Cardiac muscle cell (in vitro differentiated cells and primary cell): ENCODE results near the gene CNTNAP2. TPM values are rescaled to one million over a fixed set of nuclear protein-coding genes. Genes with fewer than 3 reads are reported as not detected.

Experiments used
- DNase-seq, 2 donors: peaks; one replicate each; pipeline versions ENCODE4 v3.0.0 to v3.0.0-alpha.2; 2010 to 2017; ENCODE audit warnings: low read depth in 1 of 2, low spot score in 1 of 2
- H3K27ac ChIP-seq: fragments of 200-600 bp; sonication (generic); 2 replicates; pipeline ENCODE4 v1.5.1; 2016
- H3K27me3 ChIP-seq: fragments of 200-600 bp; sonication (generic); 2 replicates; pipeline ENCODE4 v1.6.0; 2016; ENCODE audit warnings: control low read depth
- H3K36me3 ChIP-seq: fragments of 200-600 bp; sonication (generic); 2 replicates; pipeline ENCODE4 v1.5.1; 2016; ENCODE audit warnings: control low read depth
- H3K4me1 ChIP-seq: fragments of 200-600 bp; sonication (generic); 2 replicates; pipeline ENCODE4 v1.8.1; 2017; ENCODE audit warnings: low read depth, mild to moderate bottlenecking, mixed run types
- H3K4me3 ChIP-seq: fragments of 200-600 bp; sonication (generic); 2 replicates; pipeline ENCODE4 v1.5.1; 2016; ENCODE audit warnings: mild to moderate bottlenecking
- H3K9me3 ChIP-seq: fragments of 200-600 bp; sonication (generic); 2 replicates; pipeline ENCODE4 v1.5.1; 2017; ENCODE audit warnings: low read depth, mild to moderate bottlenecking, control low read depth
- polyA plus RNA-seq: library from polyadenylated mRNA; unstranded; fragments of >200 nt; fragmentation: Nextera tagmentation; extraction: Ambion mirVana; gene quantifications from 2 replicates; pipeline ENCODE4 v1.2.1, GENCODE V29; 2016
- total RNA-seq: library from RNA; depleted of rRNA; stranded (reverse); fragments of >200 nt; gene quantifications from 2 replicates; pipeline ENCODE4 v1.2.3, GENCODE V29; 2016
- TF ChIP-seq, protein P1 (sequence below): IDR thresholded peaks from 2 replicates; pipeline ENCODE4 v1.5.1; 2012; ENCODE audit warnings: low read depth, mild to moderate bottlenecking, low read length

CNTNAP2 gene
- total and polyA plus RNA-seq, 2 experiments from 2014 or later: 4.8 to 5.1 TPM

DNA sequence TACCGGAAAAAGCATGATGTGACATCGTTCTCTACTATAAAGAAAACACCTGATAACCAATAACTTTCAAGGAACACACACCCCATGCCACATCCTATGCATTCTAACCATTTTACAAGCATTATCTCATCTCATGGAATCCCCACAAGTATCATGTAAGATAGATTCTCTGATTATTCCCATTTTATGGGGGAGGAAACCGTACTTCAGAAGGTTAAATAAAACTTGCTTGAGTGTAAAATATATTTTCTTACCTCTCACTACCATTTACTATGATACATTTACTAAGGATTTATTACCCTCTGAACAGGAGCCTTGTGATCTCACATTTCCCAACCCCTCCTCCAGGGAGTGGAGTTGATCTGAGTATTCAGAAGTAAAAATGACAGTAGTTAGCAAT lies 522.7 kb downstream of the CNTNAP2 start:
- H3K27ac ChIP-seq: no peak overlapping the region
- no peak for DNase-seq
- H3K36me3 ChIP-seq: no peaks in the 10 kb centered on the region
- no peak overlapping the region for H3K4me3 ChIP-seq
- H3K4me1 ChIP-seq: peaks cover 8% of the 10 kb centered on the region
- TF ChIP-seq, protein P1, sequence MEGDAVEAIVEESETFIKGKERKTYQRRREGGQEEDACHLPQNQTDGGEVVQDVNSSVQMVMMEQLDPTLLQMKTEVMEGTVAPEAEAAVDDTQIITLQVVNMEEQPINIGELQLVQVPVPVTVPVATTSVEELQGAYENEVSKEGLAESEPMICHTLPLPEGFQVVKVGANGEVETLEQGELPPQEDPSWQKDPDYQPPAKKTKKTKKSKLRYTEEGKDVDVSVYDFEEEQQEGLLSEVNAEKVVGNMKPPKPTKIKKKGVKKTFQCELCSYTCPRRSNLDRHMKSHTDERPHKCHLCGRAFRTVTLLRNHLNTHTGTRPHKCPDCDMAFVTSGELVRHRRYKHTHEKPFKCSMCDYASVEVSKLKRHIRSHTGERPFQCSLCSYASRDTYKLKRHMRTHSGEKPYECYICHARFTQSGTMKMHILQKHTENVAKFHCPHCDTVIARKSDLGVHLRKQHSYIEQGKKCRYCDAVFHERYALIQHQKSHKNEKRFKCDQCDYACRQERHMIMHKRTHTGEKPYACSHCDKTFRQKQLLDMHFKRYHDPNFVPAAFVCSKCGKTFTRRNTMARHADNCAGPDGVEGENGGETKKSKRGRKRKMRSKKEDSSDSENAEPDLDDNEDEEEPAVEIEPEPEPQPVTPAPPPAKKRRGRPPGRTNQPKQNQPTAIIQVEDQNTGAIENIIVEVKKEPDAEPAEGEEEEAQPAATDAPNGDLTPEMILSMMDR: no peak
- H3K27me3 ChIP-seq: no peaks in the 10 kb centered on the region
- no peaks in the 10 kb centered on the region for H3K9me3 ChIP-seq

DNA sequence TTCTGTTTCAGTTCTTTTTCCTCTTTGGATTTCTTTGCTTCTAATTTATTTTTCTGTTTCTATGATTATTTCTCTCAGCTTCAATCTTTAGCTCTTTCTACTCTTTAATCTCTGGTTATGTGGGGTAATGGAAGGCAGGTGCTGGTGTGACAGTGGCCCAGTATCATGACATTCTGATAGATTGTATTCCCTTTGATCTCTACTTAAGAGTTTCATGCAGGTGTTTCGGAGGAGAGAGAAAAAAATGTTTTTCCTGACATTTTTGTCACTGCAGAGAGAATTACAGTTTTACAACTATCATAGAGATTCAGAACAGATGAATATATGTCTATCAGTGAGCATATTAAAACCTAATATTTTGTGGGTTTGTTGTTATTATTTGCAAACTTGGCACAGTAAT lies 524.9 kb downstream of the CNTNAP2 start:
- no peak for DNase-seq
- H3K27ac ChIP-seq: no peak overlapping the region
- no peaks in the 10 kb centered on the region for H3K4me1 ChIP-seq
- no peaks in the 10 kb centered on the region for H3K9me3 ChIP-seq
- H3K27me3 ChIP-seq: no peaks in the 10 kb centered on the region
- TF ChIP-seq, protein P1: no peak
- no peak overlapping the region for H3K4me3 ChIP-seq
- no peaks in the 10 kb centered on the region for H3K36me3 ChIP-seq

DNA sequence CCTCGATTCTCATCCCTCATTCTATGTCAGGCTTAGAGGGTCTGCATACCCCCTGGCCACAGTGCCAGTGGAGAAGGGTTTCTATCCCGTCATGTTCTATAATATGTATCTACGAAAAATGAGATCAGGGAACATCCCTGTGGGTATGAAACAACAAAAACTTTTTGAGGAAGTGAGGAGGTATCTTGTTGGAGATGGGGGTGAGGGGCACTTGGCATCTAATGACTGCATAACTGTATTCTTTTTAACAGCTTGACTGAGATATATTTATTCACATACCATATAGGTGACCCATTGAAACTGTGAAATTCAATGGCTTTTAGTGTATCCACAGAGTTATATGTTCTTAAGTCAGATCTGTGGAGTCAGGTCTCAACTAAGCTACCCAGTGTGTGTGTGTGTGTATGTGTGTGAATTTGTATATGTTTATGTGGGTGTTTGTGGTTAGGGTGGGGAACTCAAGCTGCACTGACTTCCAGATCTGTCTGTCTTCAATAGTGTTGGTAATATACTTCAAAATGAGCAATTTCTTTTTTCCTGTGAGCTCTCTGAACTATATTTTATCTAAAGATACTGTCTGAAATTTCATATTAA lies 528.9 kb downstream of the CNTNAP2 start:
- Histone ChIP-seq H3K4me1 (no peaks in the 10 kb centered on the region), H3K27me3 (no peaks in the 10 kb centered on the region), H3K4me3 (no peak overlapping the region), H3K9me3 (no peaks in the 10 kb centered on the region), H3K27ac (no peak overlapping the region), H3K36me3 (no peaks in the 10 kb centered on the region)
- DNase-seq: no peak
- TF ChIP-seq, protein P1: no peak

DNA sequence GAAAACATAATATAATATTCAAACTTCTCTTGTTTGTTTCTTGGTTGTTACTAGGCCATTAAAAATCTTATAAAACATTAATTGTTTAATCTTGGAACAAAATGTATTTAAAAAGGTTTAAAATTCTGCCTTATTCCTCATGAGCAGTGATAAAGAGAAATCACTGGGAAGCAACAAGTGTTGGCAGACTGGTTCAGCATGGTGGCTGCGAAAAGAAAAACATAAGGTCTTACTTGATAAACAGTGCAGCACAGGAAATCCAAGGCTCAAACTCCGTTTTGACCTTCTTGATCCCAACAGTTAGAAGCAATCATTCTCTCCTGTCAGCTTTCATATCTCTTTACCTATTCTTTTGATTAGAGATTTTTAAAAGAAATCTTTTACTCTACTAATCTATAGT lies 530.8 kb downstream of the CNTNAP2 start:
- Histone ChIP-seq H3K27me3 (no peaks in the 10 kb centered on the region), H3K4me1 (no peaks in the 10 kb centered on the region), H3K36me3 (no peaks in the 10 kb centered on the region), H3K27ac (no peak overlapping the region), H3K9me3 (no peaks in the 10 kb centered on the region), H3K4me3 (no peak overlapping the region)
- no peak for DNase-seq
- TF ChIP-seq, protein P1: no peak

DNA sequence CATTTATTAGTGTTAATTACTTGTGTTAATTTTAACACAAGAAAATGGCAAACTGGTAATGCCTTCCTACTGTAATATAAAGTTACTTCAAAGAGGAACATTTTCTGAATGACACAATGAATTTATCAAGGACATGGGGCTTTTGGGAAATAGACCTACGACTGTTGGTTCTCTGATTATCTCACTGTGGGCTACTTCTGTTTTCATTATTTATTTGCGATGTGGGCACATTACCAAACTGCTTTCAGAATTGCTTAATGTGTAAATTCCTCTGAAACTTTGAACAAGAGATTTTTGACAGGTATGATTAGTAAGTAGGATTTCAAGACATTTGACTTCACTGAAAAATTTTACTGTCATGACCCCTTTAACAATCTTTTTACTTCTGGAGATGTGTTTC lies 535.6 kb downstream of the CNTNAP2 start:
- H3K9me3 ChIP-seq: no peaks in the 10 kb centered on the region
- H3K4me3 ChIP-seq: no peak overlapping the region
- H3K36me3 ChIP-seq: no peaks in the 10 kb centered on the region
- H3K4me1 ChIP-seq: no peaks in the 10 kb centered on the region
- TF ChIP-seq, protein P1: no peak
- H3K27me3 ChIP-seq: no peaks in the 10 kb centered on the region
- no peak overlapping the region for H3K27ac ChIP-seq
- no peak for DNase-seq
